IMR-90 (cell line): ENCODE results near the gene PISD. TPM values are rescaled to one million over a fixed set of nuclear protein-coding genes. Genes with fewer than 3 reads are reported as not detected.

ENCODE experiments used
- ATAC-seq: fragments of 200-7000 bp; cut with Tn5 transposase; 2 replicates; pipeline ENCODE4 v1.9.1; 2020; ENCODE audit warnings: low read depth, mild to moderate bottlenecking, moderate library complexity
- BruUV-seq: library from RNA; stranded (reverse); fragments of 400-500 nt; replicated peaks from 2 replicates; lab custom pipeline; 2021; lab: Mats Ljungman, UMichigan
- CTCF ChIA-PET: fragments of 300-600 bp; formaldehyde crosslinking; extraction: SDS; loops from one replicate; lab custom pipeline; 2021; ENCODE audit warnings: antibody characterized with exemption; lab: Yijun Ruan, JAX
- POLR2A ChIA-PET: fragments of 300-600 bp; sonication (Branson Sonifier 250); formaldehyde crosslinking; loops from one replicate; lab custom pipeline; 2022; ENCODE audit warnings: antibody characterized with exemption; ENCODE audit not compliant: unreplicated experiment; lab: Charles Lee
- DNase-seq: peaks from one replicate; pipeline ENCODE4 v3.0.0; 2013
- H2AFZ ChIP-seq: replicated peaks from 2 replicates; pipeline ENCODE3; 2013; ENCODE audit warnings: low read length, mild to moderate bottlenecking; ENCODE audit not compliant: poor library complexity
- H2AK5ac ChIP-seq: 2 replicates; pipeline ENCODE4 v1.6.1; 2013; ENCODE audit warnings: low read depth, low read length, inconsistent platforms
- H2AK9ac ChIP-seq: replicated peaks from 2 replicates; pipeline ENCODE3; 2013; ENCODE audit warnings: mild to moderate bottlenecking, low read depth, low read length, moderate library complexity; ENCODE audit not compliant: poor library complexity
- H2BK120ac ChIP-seq: 2 replicates; pipeline ENCODE4 v1.6.1; 2013; ENCODE audit warnings: low read depth, low read length, inconsistent platforms
- H2BK15ac ChIP-seq: 3 replicates; pipeline ENCODE4 v1.6.1; 2013; ENCODE audit warnings: low read depth, low read length, inconsistent platforms
- H2BK20ac ChIP-seq: 2 replicates; pipeline ENCODE4 v1.6.1; 2013; ENCODE audit warnings: low read depth, mild to moderate bottlenecking, inconsistent platforms, low read length, moderate library complexity
- H2BK5ac ChIP-seq: 2 replicates; pipeline ENCODE4 v1.6.1; 2013; ENCODE audit warnings: mild to moderate bottlenecking, low read depth, low read length, inconsistent platforms; ENCODE audit not compliant: poor library complexity, severe bottlenecking
- H3K14ac ChIP-seq: replicated peaks from 2 replicates; pipeline ENCODE4 v1.6.1; 2013; ENCODE audit warnings: low read depth, low read length, inconsistent platforms
- H3K18ac ChIP-seq: 2 replicates; pipeline ENCODE4 v1.6.1; 2013; ENCODE audit warnings: low read depth, low read length, control low read depth
- H3K23ac ChIP-seq: 2 replicates; pipeline ENCODE4 v1.6.1; 2013; ENCODE audit warnings: low read depth, low read length, inconsistent platforms
- H3K27ac ChIP-seq: 2 replicates; pipeline ENCODE4 v1.5.1; 2013; ENCODE audit warnings: mild to moderate bottlenecking, control low read depth, low read length; ENCODE audit not compliant: insufficient read depth
- H3K27me3 ChIP-seq: 2 replicates; pipeline ENCODE4 v1.6.1; 2013; ENCODE audit warnings: low read length; ENCODE audit not compliant: control insufficient read depth, insufficient read depth
- H3K36me3 ChIP-seq: 2 replicates; pipeline ENCODE4 v1.6.1; 2013; ENCODE audit warnings: low read length, mixed read lengths; ENCODE audit not compliant: control insufficient read depth, insufficient read depth
- H3K4ac ChIP-seq: 2 replicates; pipeline ENCODE4 v1.6.1; 2013; ENCODE audit warnings: low read depth, low read length, inconsistent platforms
- H3K4me1 ChIP-seq: 2 replicates; pipeline ENCODE4 v1.6.1; 2013; ENCODE audit warnings: low read length, mixed read lengths; ENCODE audit not compliant: control insufficient read depth, insufficient read depth
- H3K4me2 ChIP-seq: 2 replicates; pipeline ENCODE4 v1.6.1; 2013; ENCODE audit warnings: low read depth, mild to moderate bottlenecking, control low read depth, low read length, moderate library complexity
- H3K4me3 ChIP-seq: 2 replicates; pipeline ENCODE4 v1.5.1; 2013; ENCODE audit warnings: low read depth, mild to moderate bottlenecking, control low read depth, low read length, moderate library complexity; ENCODE audit not compliant: insufficient read depth
- H3K56ac ChIP-seq: 2 replicates; pipeline ENCODE4 v1.6.1; 2013; ENCODE audit warnings: low read length, inconsistent platforms; ENCODE audit not compliant: insufficient read depth; ENCODE audit errors: extremely low read depth
- H3K79me1 ChIP-seq, 2 experiments: 2 replicates each; pipeline ENCODE4 v1.6.1; 2013; ENCODE audit warnings: low read length in 2 of 2, inconsistent platforms in 1 of 2, low read depth in 1 of 2
- H3K9ac ChIP-seq: 2 replicates; pipeline ENCODE4 v1.6.1; 2013; ENCODE audit warnings: low read depth, low read length, control low read depth
- H3K9me1 ChIP-seq: 2 replicates; pipeline ENCODE4 v1.6.1; 2013; ENCODE audit warnings: low read length, inconsistent platforms; ENCODE audit not compliant: insufficient read depth
- H3K9me3 ChIP-seq: 2 replicates; pipeline ENCODE4 v1.6.1; 2013; ENCODE audit warnings: low read length; ENCODE audit not compliant: control insufficient read depth, insufficient read depth
- H4K20me1 ChIP-seq: 2 replicates; pipeline ENCODE4 v1.6.1; 2013; ENCODE audit warnings: low read length, inconsistent platforms; ENCODE audit not compliant: insufficient read depth
- H4K5ac ChIP-seq: 2 replicates; pipeline ENCODE4 v1.6.1; 2013; ENCODE audit warnings: mild to moderate bottlenecking, low read depth, low read length, control low read depth
- H4K8ac ChIP-seq, 2 experiments: 2 replicates each; pipeline ENCODE4 v1.6.1; 2013; ENCODE audit warnings: low read depth in 2 of 2, low read length in 2 of 2, control low read depth in 1 of 2, inconsistent platforms in 1 of 2
- H4K91ac ChIP-seq: 2 replicates; pipeline ENCODE4 v1.6.1; 2013; ENCODE audit warnings: low read depth, low read length, inconsistent platforms; ENCODE audit not compliant: insufficient read depth
- BHLHE40 ChIP-seq: fragments of 150-350 bp; IDR thresholded peaks from 2 replicates; pipeline ENCODE4 v1.6.1; 2016; ENCODE audit warnings: mild to moderate bottlenecking, low read depth, low read length
- CEBPB ChIP-seq: IDR thresholded peaks from 2 replicates; pipeline ENCODE4 v1.6.1; 2012; ENCODE audit warnings: low read depth, low read length, improper control_type of control experiment
- CTCF ChIP-seq: conservative IDR thresholded peaks from 2 replicates; pipeline ENCODE4 v1.5.1; 2012; ENCODE audit warnings: mild to moderate bottlenecking, low read depth, low read length, improper control_type of control experiment
- ELK1 ChIP-seq: fragments of 150-350 bp; IDR thresholded peaks from 2 replicates; pipeline ENCODE4 v1.6.1; 2016; ENCODE audit warnings: low read depth, mild to moderate bottlenecking, low read length, moderate library complexity, borderline replicate concordance
- MXI1 ChIP-seq: IDR thresholded peaks from 2 replicates; pipeline ENCODE4 v1.6.1; 2012; ENCODE audit warnings: low read depth, mild to moderate bottlenecking, low read length, moderate library complexity, borderline replicate concordance
- RCOR1 ChIP-seq: IDR thresholded peaks from 2 replicates; pipeline ENCODE4 v1.6.1; 2012; ENCODE audit warnings: mild to moderate bottlenecking, low read length, improper control_type of control experiment; ENCODE audit not compliant: insufficient replicate concordance
- WGBS, 2 experiments: methylation state at CpG; one replicate each; pipeline versions ENCODE4 v1.1.5 to v1.1.7; 2013; ENCODE audit warnings: missing lambda C conversion rate in 2 of 2; ENCODE audit not compliant: insufficient read length in 1 of 2; ENCODE audit errors: extremely low coverage in 2 of 2; 5-methylcytosine and 5-hydroxymethylcytosine counted together
- dilution Hi-C: fragments of 300-500 bp; cut with HindIII; formaldehyde crosslinking; loops from one replicate; pipeline ENCODE4 v1.14.3; 2018; ENCODE audit warnings: low sequenced_read_pairs; ENCODE audit not compliant: unreplicated experiment
- in situ Hi-C: fragments of 300-500 bp; cut with MboI; formaldehyde crosslinking; loops from 3 replicates; pipeline ENCODE4 v1.14.3; 2019; ENCODE audit warnings: low sequenced_read_pairs, inconsistent platforms, mixed read lengths
- intact Hi-C: fragments of 100-400 bp; cut with micrococcal nuclease; formaldehyde crosslinking; loops from 2 replicates; pipeline ENCODE4 v1.10.0; 2022
- polyA plus RNA-seq, 3 experiments: library from polyadenylated mRNA; depleted of rRNA; stranded (reverse); fragments of >200 nt; gene quantifications; 2 replicates each; pipeline ENCODE4 v1.2.3, GENCODE V29; 2012; ENCODE audit warnings: low replicate concordance in 1 of 3
- total RNA-seq: library from RNA; depleted of rRNA; stranded (reverse); fragments of >200 nt; gene quantifications from 2 replicates; pipeline ENCODE4 v1.2.3, GENCODE V29; 2012

PISD gene
- total and polyA plus RNA-seq, 2 of the 4 experiments (the other 2 are of a cell fraction), result 34.1 to 48.8 TPM

GRCh38 chr22:31572939-31573338, 89.1 kb downstream of the PISD start:
- Histone ChIP-seq H2AK9ac (no peak overlapping the region), H2BK20ac (no peak overlapping the region), H3K14ac (no peak overlapping the region), H3K27me3 (no peaks in the 10 kb centered on the region), H2AFZ (no peak overlapping the region), H3K23ac (no peak overlapping the region), H3K4ac (no peak overlapping the region), H3K18ac (no peak overlapping the region), H3K9me1 (no peaks in the 10 kb centered on the region), H4K8ac (no peak overlapping the region), H3K36me3 (no peaks in the 10 kb centered on the region; the same call in 1 of the 2 replicates), H2BK120ac (no peak overlapping the region), H3K4me1 (no peaks in the 10 kb centered on the region), H4K20me1 (no peaks in the 10 kb centered on the region), H3K4me3 (no peak overlapping the region), H3K4me2 (no peak overlapping the region), H4K91ac (no peak overlapping the region), H3K27ac (no peak overlapping the region), H2BK15ac (no peak overlapping the region), H3K9me3 (no peaks in the 10 kb centered on the region), H3K56ac (no peak overlapping the region), H3K9ac (no peak overlapping the region), H3K79me1 (no peaks in the 10 kb centered on the region), H4K5ac (no peak overlapping the region), H2AK5ac (no peak overlapping the region), H2BK5ac (no peak overlapping the region)
- ChIA-PET POLR2A (interaction anchor here (0.5 kb wide), 1 partner anchor 88 kb away, joined by 4 read pairs; no protein-coding TSS in a partner anchor), CTCF (interaction anchor here (0.6 kb wide), 1 partner anchor 51 kb away, joined by 4 read pairs; no protein-coding TSS in a partner anchor)
- dilution Hi-C loops (no loop called here), intact Hi-C loops (no loop called here), in situ Hi-C loops (loop anchor here (25.0 kb wide), 1 partner anchor 389 kb away; no protein-coding TSS in a partner anchor)
- no TSS peak for BruUV-seq
- WGBS, 2 experiments, result 75% methylated on average over 2 of the region's 5 CpGs; no CpG with 5 or more reads in 1 of the 2 experiments
- ATAC-seq (no peak), DNase-seq (no peak)
- TF ChIP-seq CEBPB (no peak), CTCF (no peak), MXI1 (no peak), RCOR1 (no peak), ELK1 (no peak), BHLHE40 (no peak)
